H1 (cell line): ENCODE measurements around the gene CIITA. TPM values are rescaled to one million over a fixed set of nuclear protein-coding genes. Genes with fewer than 3 reads are reported as not detected.

Source experiments
- CTCF ChIA-PET: fragments of 300-600 bp; sonication (Branson Sonifier 250); formaldehyde crosslinking; loops from one replicate; lab custom pipeline; 2021; ENCODE audit not compliant: partially characterized antibody; lab: Charles Lee
- POLR2A ChIA-PET: fragments of 300-600 bp; sonication (Branson Sonifier 250); formaldehyde crosslinking; loops from one replicate; lab custom pipeline; 2021; ENCODE audit warnings: inconsistent platforms; ENCODE audit not compliant: partially characterized antibody; lab: Charles Lee
- DNase-seq, 2 experiments: peaks; one replicate each; pipeline versions ENCODE4 v3.0.0 to v3.0.0-alpha.2; 2010 to 2022; ENCODE audit warnings: low spot score in 2 of 2, low read depth in 1 of 2, mixed read lengths in 1 of 2
- FAIRE-seq: peaks from 2 replicates; lab custom pipeline; 2011; peaks lifted over from hg19 to GRCh38; lab: Jason Lieb, UNC
- H2AFZ ChIP-seq: 2 replicates; pipeline ENCODE4 v1.8.1; 2012; ENCODE audit warnings: low read length, inconsistent platforms
- H2AK5ac ChIP-seq: 2 replicates; pipeline ENCODE4 v1.6.1; 2013; ENCODE audit warnings: low read depth, low read length
- H2BK120ac ChIP-seq: replicated peaks from 2 replicates; pipeline ENCODE3; 2013; ENCODE audit warnings: low read depth, low read length, inconsistent platforms
- H2BK12ac ChIP-seq: 2 replicates; pipeline ENCODE4 v1.6.1; 2013; ENCODE audit warnings: low read depth, low read length
- H2BK15ac ChIP-seq: 2 replicates; pipeline ENCODE4 v1.6.1; 2013; ENCODE audit warnings: low read length
- H2BK20ac ChIP-seq: 2 replicates; pipeline ENCODE4 v1.6.1; 2013; ENCODE audit warnings: low read length
- H2BK5ac ChIP-seq: 2 replicates; pipeline ENCODE4 v1.6.1; 2013; ENCODE audit warnings: low read depth, low read length
- H3K14ac ChIP-seq: 2 replicates; pipeline ENCODE4 v1.6.1; 2013; ENCODE audit warnings: inconsistent platforms; ENCODE audit not compliant: insufficient read length
- H3K18ac ChIP-seq: 2 replicates; pipeline ENCODE4 v1.6.1; 2013; ENCODE audit warnings: low read length; ENCODE audit errors: extremely low read depth
- H3K23ac ChIP-seq: 2 replicates; pipeline ENCODE4 v1.6.1; 2013; ENCODE audit warnings: inconsistent platforms; ENCODE audit not compliant: insufficient read length
- H3K23me2 ChIP-seq: 2 replicates; pipeline ENCODE4 v1.6.1; 2013; ENCODE audit warnings: low read depth, low read length
- H3K27ac ChIP-seq: 2 replicates; pipeline ENCODE4 v1.6.1; 2011; ENCODE audit warnings: low read depth, low read length, inconsistent platforms
- H3K27me3 ChIP-seq, 4 experiments: replicated peaks in 1 of 4; 1 replicate in 1 of 4; 2 replicates in 3 of 4; pipeline versions ENCODE4 v1.6.1 to v1.8.1; 2011 to 2013; ENCODE audit warnings: low read length in 3 of 4, mild to moderate bottlenecking in 3 of 4, inconsistent platforms in 2 of 4, mixed read lengths in 2 of 4, moderate library complexity in 1 of 4; ENCODE audit not compliant: control insufficient read depth in 3 of 4, insufficient read depth in 3 of 4; ENCODE audit errors: extremely low read depth in 1 of 4
- H3K36me3 ChIP-seq, 4 experiments: 2 replicates each; pipeline versions ENCODE4 v1.6.1 to v1.8.1; 2011 to 2013; ENCODE audit warnings: mild to moderate bottlenecking in 4 of 4, low read length in 3 of 4, moderate library complexity in 2 of 4, control low read depth in 1 of 4, inconsistent platforms in 1 of 4; ENCODE audit not compliant: insufficient read depth in 4 of 4, control insufficient read depth in 2 of 4
- H3K4ac ChIP-seq: replicated peaks from 2 replicates; pipeline ENCODE3; 2013; ENCODE audit warnings: low read length, low read depth, mixed read lengths, inconsistent platforms; ENCODE audit not compliant: insufficient read length
- H3K4me1 ChIP-seq, 4 experiments: replicated peaks in 1 of 4; 1 replicate in 1 of 4; 2 replicates in 3 of 4; pipeline versions ENCODE4 v1.6.1 to v1.8.1; 2011 to 2013; ENCODE audit warnings: low read length in 3 of 4, inconsistent platforms in 2 of 4, mixed read lengths in 1 of 4; ENCODE audit not compliant: insufficient read depth in 4 of 4, control insufficient read depth in 3 of 4
- H3K4me2 ChIP-seq, 2 experiments: 2 replicates each; pipeline versions ENCODE4 v1.6.1 to v1.8.1; 2011 to 2013; ENCODE audit warnings: low read depth in 2 of 2, low read length in 2 of 2, control low read depth in 1 of 2, inconsistent platforms in 1 of 2, mild to moderate bottlenecking in 1 of 2; ENCODE audit not compliant: insufficient read depth in 1 of 2
- H3K4me3 ChIP-seq, 4 experiments: fragments of 200-600, 300-600 bp in 1 of 4; sonication (generic), shearing (Covaris generic), sonication (Bioruptor Twin) in 1 of 4; 2 replicates each; pipeline versions ENCODE4 v1.5.1 to v1.8.1; 2011 to 2016; ENCODE audit warnings: low read length in 4 of 4, low read depth in 3 of 4, control low read depth in 2 of 4, inconsistent platforms in 2 of 4, mild to moderate bottlenecking in 2 of 4, mixed read lengths in 1 of 4, moderate library complexity in 1 of 4; ENCODE audit not compliant: insufficient read depth in 2 of 4; ENCODE audit errors: extremely low read depth in 1 of 4
- H3K56ac ChIP-seq: replicated peaks from 2 replicates; pipeline ENCODE3; 2013; ENCODE audit warnings: low read depth, mild to moderate bottlenecking, mixed read lengths, low read length, inconsistent platforms; ENCODE audit not compliant: insufficient read length
- H3K79me1 ChIP-seq: 2 replicates; pipeline ENCODE4 v1.6.1; 2013; ENCODE audit warnings: low read depth, low read length, control low read depth
- H3K79me2 ChIP-seq, 2 experiments: 2 replicates each; pipeline versions ENCODE4 v1.6.1 to v1.8.1; 2012 to 2013; ENCODE audit warnings: low read length in 2 of 2, mild to moderate bottlenecking in 2 of 2, inconsistent platforms in 1 of 2; ENCODE audit not compliant: insufficient read depth in 2 of 2, control insufficient read depth in 1 of 2
- H3K9ac ChIP-seq, 4 experiments: replicated peaks in 1 of 4; 1 replicate in 1 of 4; 2 replicates in 3 of 4; pipeline versions ENCODE4 v1.6.1 to v1.8.1; 2011 to 2013; ENCODE audit warnings: low read depth in 3 of 4, low read length in 3 of 4, control low read depth in 2 of 4, mild to moderate bottlenecking in 2 of 4, moderate library complexity in 2 of 4, inconsistent platforms in 1 of 4; ENCODE audit errors: extremely low read depth in 1 of 4
- H3K9me3 ChIP-seq, 2 experiments: 2 replicates each; pipeline versions ENCODE4 v1.6.1 to v1.8.1; 2012 to 2013; ENCODE audit warnings: mild to moderate bottlenecking in 2 of 2, moderate library complexity in 2 of 2, control low read depth in 1 of 2, inconsistent platforms in 1 of 2, low read depth in 1 of 2, low read length in 1 of 2, mixed read lengths in 1 of 2; ENCODE audit not compliant: insufficient read depth in 2 of 2
- H4K20me1 ChIP-seq, 2 experiments: replicated peaks in 1 of 2; 2 replicates each; pipeline versions ENCODE3 to v1.8.1; 2011 to 2013; ENCODE audit warnings: inconsistent platforms in 2 of 2, low read length in 2 of 2, mild to moderate bottlenecking in 1 of 2; ENCODE audit not compliant: insufficient read depth in 2 of 2, control insufficient read depth in 1 of 2
- H4K5ac ChIP-seq: 2 replicates; pipeline ENCODE4 v1.6.1; 2013; ENCODE audit warnings: low read length, low read depth, mixed read lengths, inconsistent platforms; ENCODE audit not compliant: insufficient read length
- H4K8ac ChIP-seq: 2 replicates; pipeline ENCODE4 v1.8.0; 2013; ENCODE audit warnings: mild to moderate bottlenecking, moderate library complexity, low read length, inconsistent platforms; ENCODE audit not compliant: insufficient read depth; ENCODE audit errors: extremely low read depth
- H4K91ac ChIP-seq: replicated peaks from 2 replicates; pipeline ENCODE3; 2013; ENCODE audit warnings: low read length, mixed read lengths, inconsistent platforms; ENCODE audit not compliant: insufficient read length
- CTCF ChIP-seq, 3 experiments: IDR thresholded peaks; 1 replicate in 2 of 3; 2 replicates in 1 of 3; pipeline versions ENCODE4 v1.5.1 to v1.6.1; 2011; ENCODE audit warnings: low read length in 3 of 3, mild to moderate bottlenecking in 3 of 3, inconsistent platforms in 2 of 3, low read depth in 1 of 3, moderate library complexity in 1 of 3; ENCODE audit not compliant: insufficient read depth in 1 of 3; ENCODE audit errors: control extremely low read depth in 1 of 3
- POU5F1 ChIP-seq: IDR thresholded peaks from 2 replicates; pipeline ENCODE4 v1.6.1; 2011; ENCODE audit warnings: low read depth, mild to moderate bottlenecking, low read length, moderate library complexity
- RBBP5 ChIP-seq: IDR thresholded peaks from 2 replicates; pipeline ENCODE4 v1.7.1; 2012; ENCODE audit warnings: low read depth, mild to moderate bottlenecking, inconsistent platforms, low read length, moderate library complexity, borderline replicate concordance
- SIN3A ChIP-seq, 2 experiments: IDR thresholded peaks in 1 of 2; conservative IDR thresholded peaks in 1 of 2; 2 replicates each; pipeline ENCODE4 v1.6.1; 2011 to 2012; ENCODE audit warnings: low read length in 2 of 2, improper control_type of control experiment in 1 of 2, low read depth in 1 of 2, mild to moderate bottlenecking in 1 of 2
- TAF1 ChIP-seq: IDR thresholded peaks from 2 replicates; pipeline ENCODE4 v1.6.1; 2011; ENCODE audit warnings: mild to moderate bottlenecking, low read depth, low read length
- TBP ChIP-seq: IDR thresholded peaks from 2 replicates; pipeline ENCODE4 v1.6.1; 2011; ENCODE audit warnings: low read depth, low read length, improper control_type of control experiment
- USF2 ChIP-seq: IDR thresholded peaks from 2 replicates; pipeline ENCODE4 v1.6.1; 2011; ENCODE audit warnings: low read length, improper control_type of control experiment
- WGBS, 2 experiments: shearing (Covaris generic) in 1 of 2; methylation state at CpG; one replicate each; pipeline versions ENCODE4 v1.1.6 to v1.1.7; 2013 to 2015; ENCODE audit warnings: low lambda C conversion rate in 2 of 2, mixed read lengths in 2 of 2, inconsistent platforms in 1 of 2, low coverage in 1 of 2, missing lambda C conversion rate in 1 of 2; ENCODE audit not compliant: insufficient replicate concordance in 2 of 2, insufficient coverage in 1 of 2, insufficient read length in 1 of 2; ENCODE audit errors: extremely low coverage in 1 of 2, missing lambda C conversion rate in 1 of 2; 5-methylcytosine and 5-hydroxymethylcytosine counted together
- polyA plus RNA-seq, 7 experiments: library from polyadenylated mRNA; depleted of rRNA in 3 of 7; stranded (reverse) in 5 of 7; unstranded in 2 of 7; fragments of >200 nt in 5 of 7; fragments of 200-250 nt in 2 of 7; gene quantifications; 1 replicate in 5 of 7; 2 replicates in 1 of 7; 4 replicates in 1 of 7; pipeline versions ENCODE4 v1.2.1 to v1.2.3, GENCODE V29; 2011 to 2013; ENCODE audit warnings: missing spikeins in 2 of 7, mixed read lengths in 2 of 7
- total RNA-seq: library from RNA; stranded (reverse); fragmentation: NEBNext Ultra II Directional; extraction: Animal tissue kit (Norgen Biotek cat#: 25700); gene quantifications from 2 replicates; pipeline ENCODE4 v1.2.1, GENCODE V29; 2021

The CIITA gene
- total and polyA plus RNA-seq, 2 of the 8 experiments (the other 6 are each of a cell fraction or from before 2014, with no cell fraction given): 0.07 to 0.17 TPM

- H2BK120ac ChIP-seq: no peak overlapping the region
- no peaks in the 10 kb centered on the region; a peak in 1 of 7 replicates for H3K27me3 ChIP-seq
- 81% methylated on average over 3 of the region's 3 CpGs; no CpG with 5 or more reads in 1 of the 2 experiments for WGBS, 2 experiments
- no peak overlapping the region for H2AFZ ChIP-seq
- H3K23me2 ChIP-seq: no peaks in the 10 kb centered on the region; the same call in 1 of the 2 replicates
- H4K8ac ChIP-seq: no peak overlapping the region
- H4K91ac ChIP-seq: no peak overlapping the region
- no peak overlapping the region for H3K4me2 ChIP-seq
- H2AK5ac ChIP-seq: no peak overlapping the region
- H3K4me1 ChIP-seq: peaks cover 0 to 3% (median 0%) of the 10 kb centered on the region in 4 experiments; a peak in 2 of 7 replicates
- no peak overlapping the region for H2BK15ac ChIP-seq
- H3K18ac ChIP-seq: no peak overlapping the region
- ChIA-PET CTCF (interaction anchor here (0.9 to 2.4 kb wide), 2 partner anchors 12 to 23 kb away, joined by 3 to 7 read pairs; no protein-coding TSS in a partner anchor), POLR2A (no interaction called here)
- H3K36me3 ChIP-seq: no peaks in the 10 kb centered on the region
- H3K9me3 ChIP-seq: no peaks in the 10 kb centered on the region
- no peak overlapping the region for H4K5ac ChIP-seq
- H3K14ac ChIP-seq: no peak overlapping the region
- H2BK5ac ChIP-seq: no peak overlapping the region
- H4K20me1 ChIP-seq: peaks cover 0 to 3% of the 10 kb centered on the region in 2 experiments
- no peak overlapping the region for H3K4ac ChIP-seq
- TF ChIP-seq RBBP5: no peak
- TF ChIP-seq TAF1: no peak
- TF ChIP-seq USF2: no peak
- TF ChIP-seq CTCF (IDR thresholded peaks at IDR 0.05; ENCODE audit: control extremely low read depth in 1 of 3, insufficient read depth in 1 of 3, low read depth in 1 of 3, low read length in 3 of 3): no peak
- no peak for TF ChIP-seq SIN3A (conservative IDR thresholded peaks at IDR 0.05 in 1 of 2, IDR thresholded peaks at IDR 0.05 in 1 of 2; ENCODE audit: low read depth in 1 of 2, low read length in 2 of 2)
- no peak for TF ChIP-seq POU5F1
- no peak for TF ChIP-seq TBP
- H3K79me2 ChIP-seq: no peaks in the 10 kb centered on the region
- no peak overlapping the region for H2BK20ac ChIP-seq
- no peak overlapping the region for H3K23ac ChIP-seq
- H3K27ac ChIP-seq: no peak overlapping the region
- DNase-seq (no peak), FAIRE-seq (no peak)
- H3K56ac ChIP-seq: no peak overlapping the region
- H2BK12ac ChIP-seq: no peak overlapping the region
- H3K4me3 ChIP-seq: no peak overlapping the region
- H3K79me1 ChIP-seq: no peaks in the 10 kb centered on the region
- H3K9ac ChIP-seq: no peak overlapping the region
Observed at GRCh38 chr16:10896165-10896564, 19.2 kb downstream of the CIITA start.
